H1 (cell line): Measurements from ENCODE around the gene TCEA2. TPM values are rescaled to one million over a fixed set of nuclear protein-coding genes. Genes with fewer than 3 reads are reported as not detected.

Source experiments
- microRNA-seq, 2 experiments: library from miRNA; unstranded; fragments of <30 nt; microRNA quantifications; one replicate each; pipeline versions ENCODE4 to v1.2.0, GENCODE V29; 2016 to 2020; ENCODE audit warnings: borderline microRNAs expressed in 2 of 2, borderline number of aligned reads in 2 of 2, borderline replicate concordance in 1 of 2
- polyA plus RNA-seq, 7 experiments: library from polyadenylated mRNA; depleted of rRNA in 3 of 7; stranded (reverse) in 5 of 7; unstranded in 2 of 7; fragments of >200 nt in 5 of 7; fragments of 200-250 nt in 2 of 7; gene quantifications; 1 replicate in 5 of 7; 2 replicates in 1 of 7; 4 replicates in 1 of 7; pipeline versions ENCODE4 v1.2.1 to v1.2.3, GENCODE V29; 2011 to 2013; ENCODE audit warnings: missing spikeins in 2 of 7, mixed read lengths in 2 of 7
- small RNA-seq: library from polyadenylated mRNA; stranded (forward); fragments of <200 nt; extraction: miRNeasy Mini kit (QIAGEN cat#:217004); gene quantifications from one replicate; pipeline ENCODE3, GENCODE V24; 2013; ENCODE audit not compliant: insufficient read depth
- total RNA-seq: library from RNA; stranded (reverse); fragmentation: NEBNext Ultra II Directional; extraction: Animal tissue kit (Norgen Biotek cat#: 25700); gene quantifications from 2 replicates; pipeline ENCODE4 v1.2.1, GENCODE V29; 2021

TCEA2 gene
- total and polyA plus RNA-seq, 2 of the 8 experiments (the other 6 are each of a cell fraction or from before 2014, with no cell fraction given): 41.4 to 42.3 TPM

Small RNA genes lying within 50 kb of the gene (microRNA-seq; reads per million reads assigned to microRNA genes)
- gene MIR6813: 0 to 0.46 reads per million in 2 experiments

Small RNA genes lying within 50 kb of the gene (small RNA-seq; reads per million reads assigned to genes)
- not detected for gene AL355803.1
- gene MIR6813: not detected

Other genes starting within 250 kb of the TCEA2 start
- 21.1 and 22.4 TPM in 2 replicates for gene ZBTB46, start 231.9 kb upstream of the TCEA2 start, total RNA-seq
- gene ZBTB46, start 231.9 kb upstream of the TCEA2 start, polyA plus RNA-seq (2011; rRNA removed): 6.4 and 10.7 TPM in 2 replicates
- gene ABHD16B, start 201.7 kb upstream of the TCEA2 start, total RNA-seq: not detected in 2 replicates
- 0.05 TPM in 1 of 2 replicates, not detected in the other for gene ABHD16B, start 201.7 kb upstream of the TCEA2 start, polyA plus RNA-seq (2011; rRNA removed)
- gene TPD52L2, start 197.9 kb upstream of the TCEA2 start, total RNA-seq: 77.1 and 78.1 TPM in 2 replicates
- gene TPD52L2, start 197.9 kb upstream of the TCEA2 start, polyA plus RNA-seq (2011; rRNA removed): 80.2 and 96.5 TPM in 2 replicates
- 31.2 and 32.8 TPM in 2 replicates for gene DNAJC5, start 168.1 kb upstream of the TCEA2 start, total RNA-seq
- gene DNAJC5, start 168.1 kb upstream of the TCEA2 start, polyA plus RNA-seq (2011; rRNA removed): 19.2 and 25.0 TPM in 2 replicates
- 36.5 and 37.4 TPM in 2 replicates for gene UCKL1, start 106.8 kb upstream of the TCEA2 start, total RNA-seq
- 91.2 and 106 TPM in 2 replicates for gene UCKL1, start 106.8 kb upstream of the TCEA2 start, polyA plus RNA-seq (2011; rRNA removed)
- 26.6 and 27.0 TPM in 2 replicates for gene ZNF512B, start 93.3 kb upstream of the TCEA2 start, total RNA-seq
- 7.3 and 10.6 TPM in 2 replicates for gene ZNF512B, start 93.3 kb upstream of the TCEA2 start, polyA plus RNA-seq (2011; rRNA removed)
- 3.0 and 3.8 TPM in 2 replicates for gene SAMD10, start 83.6 kb upstream of the TCEA2 start, total RNA-seq
- gene SAMD10, start 83.6 kb upstream of the TCEA2 start, polyA plus RNA-seq (2011; rRNA removed): 5.2 and 6.4 TPM in 2 replicates
- gene PRPF6, start 82.1 kb upstream of the TCEA2 start, total RNA-seq: 76.9 and 80.7 TPM in 2 replicates
- gene PRPF6, start 82.1 kb upstream of the TCEA2 start, polyA plus RNA-seq (2011; rRNA removed): 27.9 and 42.8 TPM in 2 replicates
- 0.52 and 0.61 TPM in 2 replicates for gene C20orf204, start 27.0 kb upstream of the TCEA2 start, total RNA-seq
- 0.39 and 0.96 TPM in 2 replicates for gene C20orf204, start 27.0 kb upstream of the TCEA2 start, polyA plus RNA-seq (2011; rRNA removed)
- 0.23 TPM in 1 of 2 replicates, not detected in the other for gene SOX18, start 13.6 kb upstream of the TCEA2 start, total RNA-seq
- 0.08 and 0.09 TPM in 2 replicates for gene SOX18, start 13.6 kb upstream of the TCEA2 start, polyA plus RNA-seq (2011; rRNA removed)
- 12.7 and 13.1 TPM in 2 replicates for gene RGS19, start 16.3 kb downstream of the TCEA2 start, total RNA-seq
- gene RGS19, start 16.3 kb downstream of the TCEA2 start, polyA plus RNA-seq (2011; rRNA removed): 16.8 and 21.9 TPM in 2 replicates
- gene OPRL1, start 16.9 kb downstream of the TCEA2 start, total RNA-seq: 0.52 and 0.63 TPM in 2 replicates
- 0.98 and 2.0 TPM in 2 replicates for gene OPRL1, start 16.9 kb downstream of the TCEA2 start, polyA plus RNA-seq (2011; rRNA removed)
- 0.41 and 0.52 TPM in 2 replicates for gene LKAAEAR1, start 21.2 kb downstream of the TCEA2 start, total RNA-seq
- gene LKAAEAR1, start 21.2 kb downstream of the TCEA2 start, polyA plus RNA-seq (2011; rRNA removed): 0.53 and 0.91 TPM in 2 replicates
- not detected in 2 replicates for gene NPBWR2, start 44.4 kb downstream of the TCEA2 start, total RNA-seq
- not detected in 2 replicates for gene NPBWR2, start 44.4 kb downstream of the TCEA2 start, polyA plus RNA-seq (2011; rRNA removed)
- gene MYT1, start 101.3 kb downstream of the TCEA2 start, total RNA-seq: 1.1 and 2.0 TPM in 2 replicates
- gene MYT1, start 101.3 kb downstream of the TCEA2 start, polyA plus RNA-seq (2011; rRNA removed): 0.63 and 1.0 TPM in 2 replicates
- 55.1 and 57.8 TPM in 2 replicates for gene PCMTD2, start 192.6 kb downstream of the TCEA2 start, total RNA-seq
- 21.4 and 24.6 TPM in 2 replicates for gene PCMTD2, start 192.6 kb downstream of the TCEA2 start, polyA plus RNA-seq (2011; rRNA removed)